GM03348 (cell line): Measurements from ENCODE around the gene STARD5.

ENCODE experiments used
- DNase-seq: peaks from one replicate; pipeline ENCODE4 v3.0.0; 2012; ENCODE audit warnings: low spot score

The STARD5 gene

GRCh38 chr15:81274255-81274654, 49.7 kb downstream of the STARD5 start:
- DNase-seq, result no peak

- DNase-seq, result no peak
Observed at GRCh38 chr15:81273855-81274254, 50.1 kb downstream of the STARD5 start.

- no peak for DNase-seq
Observed at GRCh38 chr15:81273200-81273599, 50.7 kb downstream of the STARD5 start.

- DNase-seq, result no peak
Observed at GRCh38 chr15:81271761-81272644, 51.9 kb downstream of the STARD5 start.

GRCh38 chr15:81270781-81271491, 53.0 kb downstream of the STARD5 start:
- no peak for DNase-seq

- DNase-seq, result no peak
Observed at GRCh38 chr15:81270188-81270587, 53.8 kb downstream of the STARD5 start.

- no peak for DNase-seq
Observed at GRCh38 chr15:81268881-81269601, 54.9 kb downstream of the STARD5 start.

- no peak for DNase-seq
Observed at GRCh38 chr15:81268340-81268739, 55.6 kb downstream of the STARD5 start.

- peak; percentile 87 for DNase-seq
Observed at GRCh38 chr15:81265944-81266775, 57.8 kb downstream of the STARD5 start.

GRCh38 chr15:81265256-81265943, 58.5 kb downstream of the STARD5 start:
- no peak for DNase-seq

- peak; percentile 27 for DNase-seq
Observed at GRCh38 chr15:81264072-81264857, 59.7 kb downstream of the STARD5 start.

- DNase-seq, result no peak
Observed at GRCh38 chr15:81263477-81263876, 60.5 kb downstream of the STARD5 start.

- no peak for DNase-seq
Observed at GRCh38 chr15:81261172-81261811, 62.6 kb downstream of the STARD5 start.

- DNase-seq, result no peak
Observed at GRCh38 chr15:81259760-81260298, 64.1 kb downstream of the STARD5 start.
